ENCODE measurements around the gene FLVCR2.

GRCh38 chr14:75539162-75539560, 39.3 kb upstream of the FLVCR2 start:
- no peak for TF ChIP-seq POLR2A (IDR thresholded peaks at IDR 0.05)
- TF ChIP-seq CTCF (IDR thresholded peaks at IDR 0.05), result no peak

Measured in lower leg skin (tissue), 3 donors.